NCI-H2227 (cell line): ENCODE results near the gene GPNMB.
"Not testable (repeated sequence)": the region's sequence is repeated elsewhere in the genome, so short reads cannot be mapped to it uniquely, and the experiment has no call there.

Experiments
- DNase-seq: peaks from one replicate; lab custom pipeline; 2025; ENCODE audit not compliant: unreplicated experiment; lab: John Stamatoyannopoulos, UW

Gene GPNMB

GRCh38 chr7:23298885-23299769, 52.6 kb downstream of the GPNMB start, which contains the start of gene MALSU1:
TSS of gene MALSU1 (plus strand) at chr7:23299339. CDS start at chr7:23299353, 14 bp downstream.
- peak; percentile 97 for DNase-seq

DNA sequence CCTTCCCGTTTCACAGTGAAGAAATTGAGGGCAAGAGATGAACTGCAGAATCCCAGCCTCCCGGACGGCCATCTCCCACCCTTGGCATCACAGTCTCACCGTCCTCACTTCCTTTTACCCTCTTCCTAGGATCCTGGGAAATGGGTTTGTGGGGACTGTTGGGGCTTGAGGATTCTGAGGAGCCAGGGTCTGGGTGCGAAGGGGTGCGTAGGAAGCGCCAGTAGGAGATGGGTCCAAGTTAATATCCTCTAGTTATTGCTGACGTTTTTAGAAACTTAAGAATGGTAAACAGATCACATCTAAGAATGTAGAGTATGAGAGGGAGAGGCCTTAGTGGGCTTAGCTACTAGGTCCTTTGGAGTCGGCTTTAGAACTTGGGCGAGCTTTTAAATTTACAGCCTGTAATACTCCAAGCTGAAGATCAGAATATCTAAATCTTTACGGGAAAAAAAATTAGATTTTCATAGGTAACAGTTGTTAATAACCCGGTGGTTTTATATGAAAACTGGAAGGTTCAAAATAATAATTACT, 53.3 kb downstream of the GPNMB start:
- DNase-seq, result no peak

DNA sequence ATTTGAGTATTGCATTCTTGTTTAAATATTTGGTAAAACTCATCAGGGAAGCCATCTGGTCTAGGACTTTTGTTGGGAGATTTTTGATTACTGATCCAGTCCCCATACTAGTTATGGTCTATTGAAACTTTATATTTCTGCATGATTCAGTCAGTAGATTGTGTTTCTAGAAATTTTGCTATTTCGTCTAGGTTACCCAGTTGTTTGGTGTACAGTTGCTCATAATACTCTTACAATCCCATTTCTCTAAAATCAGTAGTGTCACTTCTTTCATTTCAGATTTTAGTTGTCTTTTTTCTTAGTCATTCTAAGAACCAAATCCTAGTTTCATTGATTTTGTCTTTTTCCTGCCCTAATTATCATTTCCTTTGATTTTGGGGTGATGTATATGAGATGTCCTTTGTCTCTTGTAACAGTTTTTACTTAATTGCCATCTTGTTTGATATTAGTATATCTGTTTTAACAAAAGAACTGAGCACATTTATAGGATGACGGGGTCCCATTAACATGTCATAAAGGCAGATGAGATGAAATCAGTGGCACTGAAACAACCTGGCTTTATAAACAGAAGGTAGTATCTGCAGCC, 60.5 kb downstream of the GPNMB start:
- DNase-seq, result no peak

- DNase-seq, result no peak
Measured at GRCh38 chr7:23308754-23309153, 62.2 kb downstream of the GPNMB start.

- DNase-seq, result not testable (repeated sequence)
Measured at GRCh38 chr7:23312141-23312540, 65.6 kb downstream of the GPNMB start.

GRCh38 chr7:23315366-23315765, 68.8 kb downstream of the GPNMB start:
- DNase-seq, result no peak
